ENCODE data around the gene ABCA3.
"Not testable (repeated sequence)": the region's sequence is repeated elsewhere in the genome, so short reads cannot be mapped to it uniquely, and the experiment has no call there.

Gene ABCA3

GRCh38 chr16:2340564-2341455, at the start of gene ABCA3:
TSS of gene ABCA3 (minus strand) at chr16:2340728. CDS start at chr16:2326466, 14,262 bp downstream.
- peak; percentile 91 for DNase-seq

- DNase-seq, result peak; percentile 74
Measured at GRCh38 chr16:2388875-2389433, 48.4 kb upstream of the ABCA3 start.

GRCh38 chr16:2388139-2388874, 47.8 kb upstream of the ABCA3 start:
- no peak for DNase-seq

- peak; percentile 4 for DNase-seq
Measured at GRCh38 chr16:2386990-2387389, 46.5 kb upstream of the ABCA3 start.

GRCh38 chr16:2385982-2386381, 45.5 kb upstream of the ABCA3 start:
- DNase-seq, result not testable (repeated sequence)

- no peak for DNase-seq
Measured at GRCh38 chr16:2385190-2385836, 44.8 kb upstream of the ABCA3 start.

- no peak for DNase-seq
Measured at GRCh38 chr16:2384426-2384825, 43.9 kb upstream of the ABCA3 start.

GRCh38 chr16:2383501-2383900, 43.0 kb upstream of the ABCA3 start:
- no peak for DNase-seq

- no peak for DNase-seq
Measured at GRCh38 chr16:2374644-2375043, 34.1 kb upstream of the ABCA3 start.

GRCh38 chr16:2373176-2373575, 32.6 kb upstream of the ABCA3 start:
- DNase-seq, result no peak

GRCh38 chr16:2372684-2373083, 32.2 kb upstream of the ABCA3 start:
- no peak for DNase-seq

- no peak for DNase-seq
Measured at GRCh38 chr16:2371421-2371820, 30.9 kb upstream of the ABCA3 start.

GRCh38 chr16:2370721-2371120, 30.2 kb upstream of the ABCA3 start:
- DNase-seq, result no peak

- no peak for DNase-seq
Measured at GRCh38 chr16:2366660-2367309, 26.3 kb upstream of the ABCA3 start.

- DNase-seq, result no peak
Measured at GRCh38 chr16:2365397-2366294, 25.1 kb upstream of the ABCA3 start.

GRCh38 chr16:2364638-2365210, 24.2 kb upstream of the ABCA3 start:
- no peak for DNase-seq

- no peak for DNase-seq
Measured at GRCh38 chr16:2362218-2362617, 21.7 kb upstream of the ABCA3 start.

- no peak for DNase-seq
Measured at GRCh38 chr16:2361129-2361528, 20.6 kb upstream of the ABCA3 start.

GRCh38 chr16:2359919-2360318, 19.4 kb upstream of the ABCA3 start:
- no peak for DNase-seq

GRCh38 chr16:2358811-2359210, 18.3 kb upstream of the ABCA3 start:
- no peak for DNase-seq

GRCh38 chr16:2357331-2357730, 16.8 kb upstream of the ABCA3 start:
- no peak for DNase-seq

Measured in NCI-H1092 (cell line).